GM12865 (cell line): ENCODE results near the gene PIN1.

Experiments used
- DNase-seq: peaks from one replicate; pipeline ENCODE4 v3.0.0; 2010; ENCODE audit warnings: low read depth
- H3K4me3 ChIP-seq: 2 replicates; pipeline ENCODE4 v1.5.1; 2011; ENCODE audit warnings: mild to moderate bottlenecking, low read depth, low read length, control low read depth
- TF ChIP-seq, protein P1 (sequence below): IDR thresholded peaks from 2 replicates; pipeline ENCODE4 v1.5.1; 2011; ENCODE audit warnings: low read length, control low read depth, low read depth, inconsistent platforms; ENCODE audit not compliant: insufficient read depth; ENCODE audit errors: missing control alignments

The PIN1 gene

DNA sequence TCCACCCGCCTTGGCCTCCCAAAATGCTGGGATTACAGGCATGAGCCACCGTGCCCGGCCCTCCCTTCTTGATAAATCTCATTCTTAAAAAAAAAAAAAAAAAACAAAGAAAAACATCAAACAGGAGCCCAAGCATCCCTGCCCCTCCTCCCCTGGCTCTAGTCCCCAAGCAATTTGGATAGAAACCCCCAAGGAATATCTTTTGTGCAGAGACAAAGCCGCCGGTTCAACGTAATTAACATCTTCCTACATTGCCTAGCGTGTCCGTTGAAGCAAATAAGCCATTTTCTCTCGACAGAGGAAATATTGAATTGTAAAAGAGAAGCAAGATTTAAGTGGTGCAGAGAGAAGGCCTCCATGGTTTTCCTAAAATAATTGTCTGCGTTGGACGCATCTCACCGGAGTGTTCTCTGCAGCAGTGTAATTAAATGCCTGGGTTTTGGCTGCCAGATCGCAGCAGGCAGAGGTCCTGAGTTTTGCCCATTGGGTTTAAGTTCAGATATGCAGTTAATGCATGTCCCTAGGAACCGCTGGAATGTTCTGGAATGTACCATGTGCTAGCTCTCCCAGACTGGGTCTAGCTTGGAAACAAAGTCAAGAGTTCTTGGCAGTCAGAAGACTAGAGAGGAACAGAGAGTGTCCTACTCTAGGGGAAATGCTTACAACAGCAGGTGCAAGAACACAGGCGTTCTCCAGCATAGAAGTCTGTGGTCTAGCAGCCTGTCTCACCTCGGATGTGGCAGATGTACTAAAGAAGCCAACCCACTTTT is 30.8 kb downstream of the PIN1 start:
- TF ChIP-seq, protein P1, sequence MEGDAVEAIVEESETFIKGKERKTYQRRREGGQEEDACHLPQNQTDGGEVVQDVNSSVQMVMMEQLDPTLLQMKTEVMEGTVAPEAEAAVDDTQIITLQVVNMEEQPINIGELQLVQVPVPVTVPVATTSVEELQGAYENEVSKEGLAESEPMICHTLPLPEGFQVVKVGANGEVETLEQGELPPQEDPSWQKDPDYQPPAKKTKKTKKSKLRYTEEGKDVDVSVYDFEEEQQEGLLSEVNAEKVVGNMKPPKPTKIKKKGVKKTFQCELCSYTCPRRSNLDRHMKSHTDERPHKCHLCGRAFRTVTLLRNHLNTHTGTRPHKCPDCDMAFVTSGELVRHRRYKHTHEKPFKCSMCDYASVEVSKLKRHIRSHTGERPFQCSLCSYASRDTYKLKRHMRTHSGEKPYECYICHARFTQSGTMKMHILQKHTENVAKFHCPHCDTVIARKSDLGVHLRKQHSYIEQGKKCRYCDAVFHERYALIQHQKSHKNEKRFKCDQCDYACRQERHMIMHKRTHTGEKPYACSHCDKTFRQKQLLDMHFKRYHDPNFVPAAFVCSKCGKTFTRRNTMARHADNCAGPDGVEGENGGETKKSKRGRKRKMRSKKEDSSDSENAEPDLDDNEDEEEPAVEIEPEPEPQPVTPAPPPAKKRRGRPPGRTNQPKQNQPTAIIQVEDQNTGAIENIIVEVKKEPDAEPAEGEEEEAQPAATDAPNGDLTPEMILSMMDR: no peak
- DNase-seq: peak; percentile 40
- no peak overlapping the region for H3K4me3 ChIP-seq

DNA sequence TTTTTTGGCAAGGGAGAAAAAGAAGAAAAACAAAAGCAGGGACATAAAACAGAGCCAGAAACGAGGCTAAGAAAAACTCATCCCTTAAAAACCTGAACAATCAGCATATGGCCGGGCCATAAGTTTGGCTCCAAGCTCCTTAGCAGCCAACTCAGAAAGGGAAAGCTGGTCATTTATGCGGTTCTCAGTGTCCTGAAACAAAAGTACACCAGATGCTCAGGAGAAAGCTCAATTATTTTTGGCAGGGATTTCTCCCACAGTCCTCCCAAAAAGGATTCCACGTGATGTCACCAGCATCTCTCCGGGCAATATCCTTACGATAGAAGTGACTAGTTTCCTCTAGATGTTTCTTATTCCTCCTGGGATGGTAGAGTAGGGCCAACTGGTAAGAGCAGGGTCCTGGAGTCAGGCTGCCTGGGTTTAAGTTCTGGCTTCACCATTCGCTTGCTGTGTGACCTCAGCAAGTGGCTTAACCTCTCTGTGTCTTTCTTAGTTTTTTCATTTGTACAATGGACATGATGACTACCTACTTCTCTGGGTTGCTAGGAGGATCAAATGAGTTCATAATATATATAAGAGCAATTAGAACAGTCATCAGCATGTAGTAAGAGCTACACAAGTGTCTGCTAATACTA is 34.0 kb downstream of the PIN1 start:
- H3K4me3 ChIP-seq: no peak overlapping the region
- DNase-seq: no peak
- TF ChIP-seq, protein P1: no peak

DNA sequence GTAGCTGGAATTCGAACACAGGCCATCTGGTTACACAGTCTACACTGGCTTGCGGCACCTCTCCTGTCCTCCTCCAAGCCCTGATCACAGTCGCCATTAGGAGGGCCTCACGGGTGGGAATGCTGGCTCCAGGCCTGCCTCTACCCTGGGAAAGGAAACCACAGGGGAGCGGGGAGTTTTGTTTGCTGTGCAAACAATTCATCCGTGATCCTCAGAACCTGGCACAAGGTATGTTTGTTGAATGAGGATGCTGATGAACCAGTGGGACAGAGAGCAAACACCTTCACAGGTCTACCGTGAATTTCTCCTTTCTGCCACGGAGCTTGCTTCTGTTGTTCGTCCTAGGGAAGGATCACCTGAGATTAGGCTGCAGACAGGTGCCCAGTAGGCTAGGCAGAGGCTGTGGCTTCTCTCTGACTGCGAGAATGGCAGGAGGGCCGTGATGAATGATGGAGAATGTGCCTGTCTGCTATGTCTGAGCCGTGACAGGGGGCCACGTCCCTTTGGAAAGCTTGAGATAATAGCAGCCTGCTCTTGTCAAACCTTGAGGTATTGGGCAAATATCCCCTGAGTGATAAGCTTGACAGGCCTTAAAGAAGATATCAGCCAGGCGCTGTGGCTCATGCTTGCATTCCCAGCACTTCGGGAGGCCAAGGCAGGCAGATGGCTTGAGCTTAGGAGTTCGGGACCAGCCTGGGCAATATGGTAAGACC is 36.7 kb downstream of the PIN1 start:
- TF ChIP-seq, protein P1: no peak
- DNase-seq: no peak
- no peak overlapping the region for H3K4me3 ChIP-seq

DNA sequence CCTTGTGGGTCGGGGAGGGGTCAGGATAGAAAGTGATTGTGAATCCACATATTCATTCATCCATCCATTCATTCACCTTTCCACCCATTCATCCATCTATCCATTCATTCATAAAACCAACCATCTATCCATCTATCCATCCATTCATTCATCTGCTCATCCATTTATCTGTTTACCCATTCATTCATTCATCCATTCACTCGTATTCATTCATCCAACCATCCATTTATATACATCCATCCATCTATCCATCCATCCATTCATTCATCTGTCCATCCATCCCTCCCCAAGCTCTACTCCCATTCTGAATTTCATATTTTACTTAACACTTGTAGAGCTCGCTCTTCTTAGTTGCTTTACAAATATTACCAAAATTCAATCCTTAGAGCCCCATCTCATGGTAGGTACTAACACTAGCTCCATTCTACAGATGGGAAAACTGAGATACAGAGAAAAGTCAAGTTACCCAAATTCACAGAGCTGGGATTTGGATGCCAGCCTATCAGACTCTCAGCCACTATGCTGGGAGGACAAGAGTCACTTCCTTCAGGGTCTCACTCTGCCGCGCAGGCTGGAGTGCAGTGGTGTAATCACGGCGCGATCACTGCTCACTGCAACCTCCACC is 37.6 kb downstream of the PIN1 start:
- H3K4me3 ChIP-seq: no peak overlapping the region
- TF ChIP-seq, protein P1: no peak
- DNase-seq: no peak

DNA sequence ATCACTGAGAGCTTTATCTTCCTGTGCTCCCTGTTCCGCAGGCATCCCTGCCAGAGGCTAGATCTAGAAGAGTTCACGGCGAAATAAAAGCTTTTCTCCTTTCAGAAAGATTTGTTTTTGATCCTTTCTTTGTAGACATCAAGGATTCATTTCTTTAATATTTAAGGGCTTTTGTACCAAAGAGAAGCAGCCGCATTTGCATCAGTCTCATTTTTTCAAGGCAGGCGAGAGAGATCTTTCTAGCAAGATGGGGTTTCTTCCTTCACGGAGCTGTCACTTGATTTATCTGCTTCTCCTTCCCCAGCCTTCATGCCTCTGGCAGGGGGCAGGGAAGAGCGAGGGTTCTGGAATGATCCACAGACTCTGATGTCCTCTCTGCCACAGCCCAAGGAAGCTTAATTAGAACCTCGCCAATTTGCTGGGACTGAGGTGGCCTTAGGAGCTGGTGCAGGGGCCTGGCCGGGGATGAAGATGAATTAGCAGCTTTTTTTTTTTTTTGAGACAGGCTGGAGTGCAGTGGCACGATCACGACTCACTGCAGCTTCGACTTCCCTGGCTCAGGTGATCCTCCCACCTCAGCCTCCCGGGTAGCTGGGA is 40.0 kb downstream of the PIN1 start:
- no peak for DNase-seq
- TF ChIP-seq, protein P1: no peak
- H3K4me3 ChIP-seq: no peak overlapping the region

DNA sequence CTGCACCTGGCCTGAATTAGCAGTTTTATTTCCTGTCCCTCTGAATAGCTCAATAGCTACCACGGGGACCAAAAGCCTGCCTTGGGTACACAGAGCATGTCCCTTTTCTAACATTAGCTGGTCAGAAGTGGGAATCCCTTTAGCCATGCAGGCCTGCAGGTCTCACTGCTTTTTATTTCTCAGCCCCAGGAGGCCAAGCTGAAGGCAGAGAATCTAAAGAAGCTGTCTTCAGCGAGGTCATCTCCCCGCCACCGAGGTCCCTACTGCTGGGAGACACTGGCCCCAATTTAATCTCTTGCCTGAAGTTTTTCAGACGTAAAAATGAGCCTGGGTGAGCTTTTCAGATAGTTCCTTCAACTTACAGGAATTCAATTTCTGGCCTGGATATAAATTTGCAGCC is 40.7 kb downstream of the PIN1 start:
- TF ChIP-seq, protein P1: no peak

More for the DNA sequence above, 40.7 kb downstream of the PIN1 start:
- DNase-seq: no peak
- no peak overlapping the region for H3K4me3 ChIP-seq
